IMR-90 (cell line): Measurements from ENCODE around the gene PLCB4.

Experiments
- BHLHE40 ChIP-seq: fragments of 150-350 bp; IDR thresholded peaks from 2 replicates; pipeline ENCODE4 v1.6.1; 2016; ENCODE audit warnings: mild to moderate bottlenecking, low read depth, low read length
- CEBPB ChIP-seq: IDR thresholded peaks from 2 replicates; pipeline ENCODE4 v1.6.1; 2012; ENCODE audit warnings: low read depth, low read length, improper control_type of control experiment
- CTCF ChIP-seq: conservative IDR thresholded peaks from 2 replicates; pipeline ENCODE4 v1.5.1; 2012; ENCODE audit warnings: mild to moderate bottlenecking, low read depth, low read length, improper control_type of control experiment
- ELK1 ChIP-seq: fragments of 150-350 bp; IDR thresholded peaks from 2 replicates; pipeline ENCODE4 v1.6.1; 2016; ENCODE audit warnings: low read depth, mild to moderate bottlenecking, low read length, moderate library complexity, borderline replicate concordance
- FOS ChIP-seq: fragments of 150-350 bp; IDR thresholded peaks from 2 replicates; pipeline ENCODE4 v1.6.1; 2016; ENCODE audit warnings: low read depth, low read length
- MAFK ChIP-seq: IDR thresholded peaks from 2 replicates; pipeline ENCODE4 v1.6.1; 2012; ENCODE audit warnings: low read depth, low read length, improper control_type of control experiment
- MAZ ChIP-seq: IDR thresholded peaks from 2 replicates; pipeline ENCODE4 v1.6.1; 2012; ENCODE audit warnings: low read depth, mild to moderate bottlenecking, low read length, improper control_type of control experiment, moderate library complexity, borderline replicate concordance
- POLR2A ChIP-seq: IDR thresholded peaks from 2 replicates; pipeline ENCODE4 v1.6.1; 2012; ENCODE audit warnings: mild to moderate bottlenecking, low read depth, low read length
- RCOR1 ChIP-seq: IDR thresholded peaks from 2 replicates; pipeline ENCODE4 v1.6.1; 2012; ENCODE audit warnings: mild to moderate bottlenecking, low read length, improper control_type of control experiment; ENCODE audit not compliant: insufficient replicate concordance
- RFX5 ChIP-seq: IDR thresholded peaks from 2 replicates; pipeline ENCODE4 v1.8.0; 2012; ENCODE audit warnings: low read depth, mild to moderate bottlenecking, low read length, moderate library complexity
- SMC3 ChIP-seq: fragments of 150-350 bp; IDR thresholded peaks from 2 replicates; pipeline ENCODE4 v1.6.1; 2016; ENCODE audit warnings: low read depth, mild to moderate bottlenecking, antibody characterized with exemption, low read length, moderate library complexity

GRCh38 chr20:9198460-9198859 is 129.6 kb downstream of the PLCB4 start:
- TF ChIP-seq POLR2A (no peak), MAFK (no peak), CTCF (no peak), RCOR1 (no peak), CEBPB (no peak), SMC3 (no peak), ELK1 (no peak), BHLHE40 (no peak), MAZ (no peak), RFX5 (no peak), FOS (no peak)
